Activated T-helper 17 cell treated with anti-CD3 and anti-CD28 coated beads, Interleukin-2, amount 50 U/mL, for 72 hours (primary cell): Measurements from ENCODE around the gene MAB21L4. TPM values are rescaled to one million over a fixed set of nuclear protein-coding genes. Genes with fewer than 3 reads are reported as not detected.

Experiments used
- ATAC-seq: fragments of 150-1000 bp; cut with Tn5 transposase; replicated peaks from 2 replicates; pipeline ENCODE4 v1.10.0; 2021; ENCODE audit warnings: mild to moderate bottlenecking, moderate library complexity
- H3K27ac Mint-ChIP-seq: one replicate; pipeline ENCODE4 v1.8.0; 2022; ENCODE audit warnings: mixed read lengths
- H3K27me3 Mint-ChIP-seq: one replicate; pipeline ENCODE4 v1.8.0; 2022; ENCODE audit warnings: mixed read lengths
- H3K36me3 Mint-ChIP-seq: one replicate; pipeline ENCODE4 v1.8.0; 2022; ENCODE audit warnings: low read depth, mild to moderate bottlenecking, mixed read lengths
- H3K4me1 Mint-ChIP-seq: one replicate; pipeline ENCODE4 v1.8.0; 2022; ENCODE audit warnings: mixed read lengths
- H3K4me3 Mint-ChIP-seq: one replicate; pipeline ENCODE4 v1.8.0; 2022; ENCODE audit warnings: mild to moderate bottlenecking, mixed read lengths
- H3K9me3 Mint-ChIP-seq: one replicate; pipeline ENCODE4 v1.8.0; 2022; ENCODE audit warnings: mixed read lengths
- total RNA-seq, 2 donors: library from RNA; stranded (reverse); gene quantifications; one replicate each; pipeline ENCODE4 v1.2.3, GENCODE V29; 2022

MAB21L4 gene
- total RNA-seq, 2 donors from 2014 or later, result not detected

DNA sequence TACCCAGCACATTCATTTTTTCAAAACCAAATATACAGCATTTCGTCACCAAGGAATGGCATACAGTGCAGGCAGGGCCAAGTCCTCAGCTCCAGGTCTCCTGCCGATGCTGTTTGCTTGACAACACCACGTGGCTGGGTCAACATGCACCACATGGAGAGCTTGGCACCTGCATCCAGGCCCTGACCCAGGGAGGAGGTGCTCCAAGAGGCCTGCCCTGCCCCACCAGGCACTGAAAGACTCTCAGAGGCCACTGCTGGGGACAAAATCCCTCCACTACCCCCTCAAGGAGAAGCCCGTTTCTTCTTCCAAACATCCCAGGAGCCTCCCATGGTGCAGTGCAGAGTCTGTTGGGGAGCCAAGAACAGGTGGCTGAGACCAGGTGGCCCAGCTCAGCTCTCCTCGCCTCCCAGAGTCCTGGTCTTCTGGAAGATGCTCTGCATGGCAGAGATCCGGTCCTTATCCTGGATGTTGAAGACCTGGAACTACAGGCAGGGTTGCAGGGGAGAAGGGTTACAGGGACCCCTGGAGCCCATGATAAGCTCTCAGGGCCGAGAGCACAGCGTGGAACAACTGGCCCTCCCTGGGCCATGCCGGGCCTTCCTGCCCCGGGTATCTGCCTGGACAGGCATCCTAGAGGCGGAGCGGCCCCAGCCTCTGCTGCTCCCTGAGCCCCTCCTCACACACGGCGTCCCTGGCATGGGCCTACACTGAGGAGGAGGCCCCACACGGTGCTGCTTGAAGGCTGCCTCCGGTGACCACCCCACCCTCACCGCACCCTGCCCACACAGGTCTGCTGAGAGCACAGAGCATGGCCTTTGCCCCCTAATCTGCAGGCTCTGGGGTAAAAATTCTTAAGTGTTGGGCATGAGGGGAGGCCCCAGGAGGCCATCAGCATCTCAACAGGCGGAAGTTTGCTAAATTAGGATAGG is 9.0 kb downstream of the MAB21L4 start:
- H3K9me3 Mint-ChIP-seq, result no peaks in the 10 kb centered on the region
- H3K4me3 Mint-ChIP-seq, result no peak overlapping the region

DNA sequence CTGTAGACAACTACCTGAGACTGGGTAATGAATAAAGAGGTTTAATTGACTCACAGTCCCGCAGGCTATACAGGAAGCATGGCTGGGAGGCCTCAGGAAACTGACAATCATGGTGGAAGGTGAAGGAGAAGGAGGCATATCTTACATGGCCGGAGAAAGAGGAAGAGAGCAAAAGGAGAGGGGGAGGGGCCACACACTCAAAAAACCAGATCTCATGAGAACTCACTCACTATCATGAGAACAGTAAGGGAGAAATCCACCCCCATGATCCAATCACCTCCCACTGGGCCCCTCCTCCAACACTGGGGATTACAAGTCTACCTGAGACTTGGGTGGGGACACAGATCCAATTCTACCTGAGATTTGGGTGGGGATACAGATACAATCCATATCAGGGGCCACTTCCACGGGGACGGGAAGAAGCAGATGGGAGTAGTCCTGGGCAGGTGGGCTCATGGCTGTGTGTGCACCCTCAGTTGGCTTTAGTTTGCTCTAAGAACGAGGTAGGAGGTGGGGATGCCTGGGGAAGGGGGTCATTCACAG is 9.9 kb downstream of the MAB21L4 start:
- ATAC-seq, result no peak
- Mint-ChIP-seq H3K27me3 (no peaks in the 10 kb centered on the region), H3K36me3 (no peaks in the 10 kb centered on the region), H3K4me1 (no peaks in the 10 kb centered on the region), H3K4me3 (no peak overlapping the region), H3K27ac (no peak overlapping the region), H3K9me3 (no peaks in the 10 kb centered on the region)

More for the DNA sequence above, 9.0 kb downstream of the MAB21L4 start:
- H3K36me3 Mint-ChIP-seq, result no peaks in the 10 kb centered on the region
- no peak overlapping the region for H3K27ac Mint-ChIP-seq
- no peaks in the 10 kb centered on the region for H3K4me1 Mint-ChIP-seq
- ATAC-seq, result no peak
- H3K27me3 Mint-ChIP-seq, result no peaks in the 10 kb centered on the region

DNA sequence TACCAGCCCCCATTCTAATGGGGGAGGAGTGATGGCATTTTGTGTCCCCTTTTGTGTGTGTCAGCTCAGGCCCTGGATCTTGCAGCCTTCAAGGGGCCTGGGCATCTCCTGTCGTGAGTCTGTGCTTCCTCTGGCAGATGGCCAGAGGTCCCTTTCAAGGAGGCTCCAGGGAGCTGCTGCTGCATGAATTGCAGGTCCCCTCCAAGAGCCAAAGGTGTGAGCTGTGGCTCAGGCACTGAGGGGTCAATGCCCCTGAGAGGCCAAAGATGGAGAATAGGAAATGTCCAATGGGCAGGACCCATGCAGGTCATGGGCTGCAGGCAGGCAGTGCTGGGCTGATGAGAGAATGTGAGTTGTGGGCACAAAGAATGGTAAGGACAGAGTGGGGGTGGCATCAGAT is 10.4 kb downstream of the MAB21L4 start:
- H3K27me3 Mint-ChIP-seq, result no peaks in the 10 kb centered on the region
- H3K36me3 Mint-ChIP-seq, result no peaks in the 10 kb centered on the region
- H3K4me3 Mint-ChIP-seq, result no peak overlapping the region
- ATAC-seq, result no peak
- H3K27ac Mint-ChIP-seq, result no peak overlapping the region
- H3K4me1 Mint-ChIP-seq, result no peaks in the 10 kb centered on the region
- no peaks in the 10 kb centered on the region for H3K9me3 Mint-ChIP-seq

DNA sequence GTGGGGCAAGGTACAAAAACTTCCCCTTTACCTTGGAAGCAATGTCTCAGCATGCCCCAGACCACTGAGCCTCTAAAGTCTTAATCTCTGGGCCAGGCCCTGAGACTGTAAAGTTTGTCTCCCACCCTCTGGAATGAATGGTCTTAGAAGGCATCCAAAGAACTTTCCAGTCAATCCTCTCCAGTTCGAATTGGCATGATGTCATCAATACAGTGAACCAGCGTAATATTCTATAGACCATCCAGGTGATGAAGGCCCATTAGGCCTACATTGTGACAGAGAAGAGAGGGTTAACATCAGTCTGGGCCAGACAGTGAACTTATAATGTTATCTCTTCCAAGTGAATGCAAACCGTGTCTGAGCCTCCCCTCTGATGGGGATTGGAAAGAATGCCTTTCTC is 11.2 kb downstream of the MAB21L4 start:
- Mint-ChIP-seq H3K9me3 (no peaks in the 10 kb centered on the region), H3K4me3 (no peak overlapping the region), H3K4me1 (no peaks in the 10 kb centered on the region), H3K36me3 (no peaks in the 10 kb centered on the region), H3K27ac (no peak overlapping the region), H3K27me3 (no peaks in the 10 kb centered on the region)
- ATAC-seq, result no peak

DNA sequence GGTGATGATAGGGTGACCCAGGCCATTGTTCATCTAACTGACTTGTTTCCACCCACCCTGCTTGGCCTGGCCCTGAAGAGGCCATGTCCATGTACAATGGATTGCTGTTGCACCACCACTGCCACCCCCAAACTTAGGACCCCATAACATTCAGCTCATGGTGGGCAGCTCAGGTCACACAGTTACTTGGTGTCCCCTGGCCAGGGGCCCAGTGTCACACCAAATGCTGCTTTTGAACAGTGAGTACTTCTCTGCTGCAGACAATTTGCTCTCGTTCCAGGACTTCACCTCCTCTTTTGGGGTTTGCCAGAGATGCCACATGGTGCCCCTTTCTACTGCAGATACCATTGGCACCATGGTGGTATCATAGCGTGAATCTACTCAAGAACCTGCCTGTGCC is 11.7 kb downstream of the MAB21L4 start:
- Mint-ChIP-seq H3K4me3 (no peak overlapping the region), H3K27ac (no peak overlapping the region), H3K4me1 (no peaks in the 10 kb centered on the region), H3K36me3 (no peaks in the 10 kb centered on the region), H3K27me3 (no peaks in the 10 kb centered on the region), H3K9me3 (no peaks in the 10 kb centered on the region)
- ATAC-seq, result no peak

DNA sequence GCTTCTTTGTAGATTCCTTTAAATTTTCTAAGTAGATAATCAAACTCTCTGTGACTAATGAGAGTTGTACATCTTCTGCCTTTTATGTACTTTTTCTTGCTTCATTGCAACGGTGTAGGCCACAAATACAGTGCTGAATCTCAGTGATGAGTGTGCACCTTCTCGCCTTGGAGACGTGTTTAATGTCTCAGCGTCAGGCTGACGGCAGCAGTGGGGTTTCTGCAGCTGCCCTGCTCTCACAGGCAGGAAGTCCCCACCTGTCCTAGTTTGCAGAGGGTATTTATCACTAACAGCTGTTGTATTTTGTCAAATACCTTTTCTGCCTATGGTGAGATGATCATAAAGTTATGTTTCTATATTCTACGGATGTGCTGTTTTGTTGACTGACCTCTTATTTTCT is 14.0 kb downstream of the MAB21L4 start:
- Mint-ChIP-seq H3K27ac (no peak overlapping the region), H3K4me3 (no peak overlapping the region), H3K9me3 (no peaks in the 10 kb centered on the region), H3K4me1 (no peaks in the 10 kb centered on the region), H3K27me3 (no peaks in the 10 kb centered on the region), H3K36me3 (no peaks in the 10 kb centered on the region)
- no peak for ATAC-seq

DNA sequence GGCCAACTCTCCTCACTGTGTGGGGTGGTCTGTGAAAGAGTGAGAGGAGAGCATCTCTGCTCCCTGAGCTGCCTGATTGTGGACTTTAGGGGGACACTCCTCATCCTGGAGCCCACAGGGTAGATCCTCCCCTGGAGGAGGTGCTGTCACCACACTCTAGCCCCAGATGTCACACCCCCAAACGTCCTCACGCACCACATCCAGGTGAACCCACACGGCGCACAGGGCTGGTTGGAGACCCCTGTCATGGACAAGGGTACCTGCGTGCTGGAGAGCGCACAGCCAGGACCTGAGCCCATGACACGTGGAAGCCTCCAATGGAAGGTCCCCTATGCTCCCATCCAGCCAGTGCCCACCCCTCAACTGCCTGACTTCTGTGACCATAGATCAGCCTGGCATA is 16.9 kb downstream of the MAB21L4 start:
- H3K27ac Mint-ChIP-seq, result no peak overlapping the region
- ATAC-seq, result no peak
- no peaks in the 10 kb centered on the region for H3K36me3 Mint-ChIP-seq
- no peaks in the 10 kb centered on the region for H3K4me1 Mint-ChIP-seq
- no peaks in the 10 kb centered on the region for H3K27me3 Mint-ChIP-seq
- H3K9me3 Mint-ChIP-seq, result no peaks in the 10 kb centered on the region
- H3K4me3 Mint-ChIP-seq, result no peak overlapping the region

DNA sequence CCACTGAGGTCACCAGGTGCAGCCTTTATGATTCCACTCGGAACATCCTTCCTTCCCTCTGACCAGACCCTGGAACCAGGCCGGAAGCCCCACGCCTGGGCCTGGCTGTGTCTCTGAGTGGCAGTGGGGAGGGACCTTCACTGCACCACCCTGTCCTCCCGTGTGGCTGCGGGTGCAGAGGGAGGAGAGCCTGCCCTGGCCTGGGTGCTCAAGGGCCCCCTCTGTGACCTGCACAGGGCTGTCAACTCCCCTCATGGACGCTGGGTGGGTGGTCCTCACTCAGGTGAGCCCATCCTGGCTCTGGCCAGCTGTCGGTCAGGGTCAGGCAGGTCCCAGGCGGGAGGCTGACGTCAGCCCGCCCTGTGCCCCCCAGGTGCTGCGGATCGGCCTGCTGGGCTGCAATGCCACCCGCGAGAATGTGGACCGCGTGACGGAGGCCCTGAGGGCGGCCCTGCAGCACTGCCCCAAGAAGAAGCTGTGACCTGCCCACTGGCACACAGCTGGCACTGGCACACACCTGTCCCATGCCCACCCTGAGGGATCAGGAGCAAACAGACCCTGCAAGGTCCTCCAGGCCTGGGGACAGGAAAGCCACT is 17.5 kb downstream of the MAB21L4 start:
- no peaks in the 10 kb centered on the region for H3K4me1 Mint-ChIP-seq

DNA sequence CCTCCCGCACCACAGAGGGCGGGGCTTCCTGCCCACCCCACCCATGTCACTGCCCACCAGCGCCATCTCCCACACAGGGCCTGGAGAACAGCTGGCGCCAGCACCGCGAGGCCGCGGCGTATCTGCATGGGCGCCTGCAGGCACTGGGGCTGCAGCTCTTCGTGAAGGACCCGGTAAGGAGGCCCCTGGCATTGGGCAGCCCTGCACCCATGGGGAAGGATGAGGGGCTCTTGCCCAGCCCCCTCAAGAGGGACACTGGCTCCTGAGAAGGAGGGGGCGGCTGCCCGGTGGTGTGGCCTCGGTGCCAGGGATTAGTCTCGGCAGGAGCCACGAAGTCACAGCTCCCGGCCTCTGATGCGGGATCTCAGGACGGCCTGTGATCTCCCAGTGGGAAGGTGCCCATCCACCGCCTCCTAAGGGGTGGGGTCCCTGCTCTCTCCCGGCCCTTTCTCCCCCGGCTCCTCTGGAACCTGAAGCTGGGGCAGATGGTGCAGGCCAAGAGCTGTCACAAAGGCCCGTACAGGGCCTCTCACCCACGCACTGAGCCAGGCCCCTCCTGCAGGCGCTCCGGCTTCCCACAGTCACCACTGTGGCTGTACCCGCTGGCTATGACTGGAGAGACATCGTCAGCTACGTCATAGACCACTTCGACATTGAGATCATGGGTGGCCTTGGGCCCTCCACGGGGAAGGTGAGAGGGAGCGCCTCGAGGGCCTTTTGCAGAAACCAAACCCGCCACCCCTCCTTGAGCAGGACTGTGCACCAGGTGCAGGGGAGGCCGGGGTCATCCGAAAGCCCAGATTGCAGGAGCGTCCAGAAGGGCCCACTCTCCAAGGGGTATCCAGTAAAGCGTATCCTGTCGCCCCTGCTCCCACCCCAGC is 18.3 kb downstream of the MAB21L4 start:
- ATAC-seq, result no peak
- Mint-ChIP-seq H3K27me3 (no peaks in the 10 kb centered on the region), H3K36me3 (no peaks in the 10 kb centered on the region), H3K4me3 (no peak overlapping the region), H3K4me1 (no peaks in the 10 kb centered on the region), H3K27ac (no peak overlapping the region), H3K9me3 (no peaks in the 10 kb centered on the region)

More for the DNA sequence above, 17.5 kb downstream of the MAB21L4 start:
- Mint-ChIP-seq H3K27ac (no peak overlapping the region), H3K4me3 (no peak overlapping the region), H3K27me3 (no peaks in the 10 kb centered on the region), H3K36me3 (no peaks in the 10 kb centered on the region), H3K9me3 (no peaks in the 10 kb centered on the region)
- ATAC-seq, result no peak

DNA sequence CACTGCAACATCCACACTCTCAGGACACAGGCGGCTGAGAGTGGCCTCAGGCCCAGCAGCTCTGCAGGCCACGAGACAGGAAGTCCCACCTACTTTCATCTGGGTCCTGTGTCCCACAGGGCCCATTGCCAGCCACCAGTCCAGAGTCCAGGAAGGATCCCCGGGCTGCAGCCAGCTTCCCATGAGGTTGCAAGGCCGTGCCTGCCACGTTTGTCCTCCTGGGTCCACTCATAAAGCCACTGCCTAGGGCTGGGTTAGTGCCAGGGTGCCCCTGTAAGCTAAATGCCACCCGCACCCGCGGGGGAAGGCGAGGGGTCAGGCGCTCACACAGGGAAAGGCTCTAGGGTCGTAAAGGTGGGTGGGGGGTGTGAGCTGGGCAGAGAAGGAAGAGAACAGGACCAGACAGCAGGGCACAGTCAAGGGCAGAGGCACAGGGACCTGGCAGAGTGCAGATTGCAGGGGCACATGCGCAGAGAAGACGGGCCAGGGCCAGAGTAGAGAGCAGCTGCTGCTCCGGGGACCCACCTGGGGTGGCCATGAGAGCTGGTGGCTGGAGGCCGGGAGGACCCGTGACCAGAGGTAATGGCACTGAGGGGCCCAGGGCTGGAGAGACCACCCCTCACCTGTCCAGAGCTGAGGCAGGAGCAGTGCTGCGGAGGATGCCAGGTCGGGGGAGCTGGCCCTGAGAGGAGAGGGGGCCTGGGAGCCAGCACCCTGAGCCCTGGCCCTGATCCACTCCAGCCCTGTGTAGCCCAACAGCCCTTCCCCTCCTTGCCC is 19.3 kb downstream of the MAB21L4 start:
- no peak overlapping the region for H3K4me3 Mint-ChIP-seq
- no peaks in the 10 kb centered on the region for H3K9me3 Mint-ChIP-seq
- no peaks in the 10 kb centered on the region for H3K27me3 Mint-ChIP-seq
- no peak for ATAC-seq
- H3K4me1 Mint-ChIP-seq, result no peaks in the 10 kb centered on the region
- H3K36me3 Mint-ChIP-seq, result no peaks in the 10 kb centered on the region
- H3K27ac Mint-ChIP-seq, result no peak overlapping the region

DNA sequence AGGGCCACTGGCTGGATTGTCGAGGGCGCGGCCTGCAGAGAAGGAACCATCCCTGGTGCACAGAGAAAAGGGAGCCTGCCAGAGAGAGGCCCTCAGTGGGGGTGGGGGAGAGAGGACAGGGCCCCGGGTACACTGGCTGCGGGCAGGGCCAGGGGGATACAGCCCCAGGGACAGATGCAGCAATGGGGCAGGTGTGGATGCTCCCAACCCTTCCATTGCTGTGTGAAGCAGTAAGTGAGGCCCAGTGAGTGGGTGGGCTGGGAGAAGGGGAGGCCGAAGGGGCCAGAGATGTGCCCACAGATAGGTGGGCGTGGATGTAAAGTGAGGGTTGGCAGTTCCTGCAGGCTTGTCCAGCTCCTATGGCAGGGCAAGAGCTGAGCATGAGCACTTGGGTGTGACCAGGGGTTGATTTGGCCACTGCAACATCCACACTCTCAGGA is 19.9 kb downstream of the MAB21L4 start:
- no peaks in the 10 kb centered on the region for H3K36me3 Mint-ChIP-seq
- H3K27me3 Mint-ChIP-seq, result no peaks in the 10 kb centered on the region
- no peak for ATAC-seq
- H3K9me3 Mint-ChIP-seq, result no peaks in the 10 kb centered on the region
- H3K4me1 Mint-ChIP-seq, result no peaks in the 10 kb centered on the region
- no peak overlapping the region for H3K4me3 Mint-ChIP-seq
- no peak overlapping the region for H3K27ac Mint-ChIP-seq

DNA sequence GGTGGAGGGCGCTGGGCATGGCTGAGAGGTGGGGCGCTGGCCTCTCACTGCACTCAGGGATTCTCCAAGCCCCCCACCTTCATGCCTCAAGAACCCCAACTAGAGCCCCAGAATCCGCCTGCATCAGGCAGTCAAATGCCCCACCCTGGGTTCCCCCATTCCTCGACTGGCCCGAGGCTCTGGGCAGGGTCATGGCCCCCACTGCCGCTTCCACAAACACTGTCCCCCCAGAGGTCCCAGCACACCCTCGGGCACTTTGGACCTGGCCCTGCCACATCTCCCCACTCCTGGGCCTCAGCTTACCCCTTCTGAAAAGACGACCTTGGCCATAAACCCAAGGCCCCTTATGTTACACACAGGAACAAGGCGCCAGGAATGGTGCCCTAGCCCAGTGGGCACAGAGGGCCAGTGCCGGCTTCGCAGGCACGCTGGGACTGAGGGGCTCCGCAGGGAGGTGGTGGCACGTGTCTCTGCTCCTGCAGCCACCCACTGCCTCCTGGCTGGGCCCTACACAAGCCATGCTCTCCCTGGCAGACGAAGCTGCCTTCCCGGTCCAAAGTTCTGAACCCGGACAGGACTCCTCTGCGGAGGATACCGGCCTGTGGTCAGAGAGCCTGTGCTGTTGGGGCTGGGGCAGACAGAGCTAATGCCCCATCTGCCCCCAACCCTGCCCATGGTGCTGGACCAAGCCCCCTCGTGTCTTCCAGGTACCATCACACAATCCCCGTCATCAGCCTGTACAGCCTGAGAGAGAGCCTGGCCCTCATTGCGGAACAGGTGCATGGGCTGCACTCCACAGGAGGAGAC is 20.5 kb downstream of the MAB21L4 start:
- Mint-ChIP-seq H3K27me3 (no peaks in the 10 kb centered on the region), H3K9me3 (no peaks in the 10 kb centered on the region), H3K27ac (no peak overlapping the region), H3K36me3 (no peaks in the 10 kb centered on the region), H3K4me1 (no peaks in the 10 kb centered on the region), H3K4me3 (no peak overlapping the region)
- ATAC-seq, result no peak

DNA sequence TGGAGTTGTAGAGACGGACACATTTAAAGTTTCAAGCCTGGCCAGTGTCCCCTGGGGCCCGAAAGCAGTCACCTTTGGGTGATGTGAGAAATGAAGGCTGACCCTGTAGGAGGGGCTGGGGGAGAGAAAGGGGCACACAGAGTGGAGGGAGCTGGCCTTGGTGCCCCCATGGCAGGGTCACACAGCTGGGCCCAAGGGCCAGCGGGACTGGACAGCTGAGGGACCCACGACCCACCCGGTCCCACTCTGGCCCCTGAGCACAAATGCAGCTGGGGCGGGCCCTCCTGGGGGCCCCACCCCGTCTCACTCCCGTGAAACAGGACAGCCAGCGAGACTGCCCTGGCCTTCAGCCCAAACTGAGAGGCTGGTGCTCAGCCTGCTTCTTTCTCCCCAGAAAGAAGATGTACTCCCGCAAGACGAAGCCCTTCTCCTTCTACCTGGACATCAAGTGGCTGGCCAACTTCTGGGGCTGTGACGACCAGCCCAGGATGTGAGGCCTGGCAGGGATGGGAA is 21.2 kb downstream of the MAB21L4 start:
- Mint-ChIP-seq H3K27me3 (no peaks in the 10 kb centered on the region), H3K36me3 (no peaks in the 10 kb centered on the region), H3K9me3 (no peaks in the 10 kb centered on the region), H3K27ac (no peak overlapping the region), H3K4me3 (no peak overlapping the region), H3K4me1 (no peaks in the 10 kb centered on the region)
- no peak for ATAC-seq
